Activated naive CD4-positive, alpha-beta T cell treated with anti-CD3 and anti-CD28 coated beads for 36 hours (primary cell): ENCODE results near the gene HEXD. TPM values are rescaled to one million over a fixed set of nuclear protein-coding genes. Genes with fewer than 3 reads are reported as not detected.
A peak's percentile ranks its signal among the peaks of the same experiment; 100 is the strongest.
"Not testable (repeated sequence)": the region's sequence is repeated elsewhere in the genome, so short reads cannot be mapped to it uniquely, and the experiment has no call there.

Experiments
- CTCF ChIA-PET: fragments of 350-600 bp; sonication (Branson Sonifier 250); formaldehyde crosslinking; loops from one replicate; lab custom pipeline; 2021; ENCODE audit warnings: antibody characterized with exemption; lab: Charles Lee
- DNase-seq: peaks from one replicate; pipeline ENCODE4 v3.0.0-alpha.2; 2020
- H3K27ac Mint-ChIP-seq: one replicate; pipeline ENCODE4 v1.8.0; 2021; ENCODE audit warnings: mild to moderate bottlenecking, mixed read lengths
- H3K27me3 Mint-ChIP-seq: one replicate; pipeline ENCODE4 v1.8.0; 2021; ENCODE audit warnings: low read depth, mixed read lengths
- H3K36me3 Mint-ChIP-seq: one replicate; pipeline ENCODE4 v1.8.0; 2021; ENCODE audit warnings: low read depth, mixed read lengths
- H3K4me1 Mint-ChIP-seq: one replicate; pipeline ENCODE4 v1.8.0; 2021; ENCODE audit warnings: low read depth, mixed read lengths
- H3K4me3 Mint-ChIP-seq: one replicate; pipeline ENCODE4 v1.8.0; 2021; ENCODE audit warnings: mild to moderate bottlenecking, moderate library complexity, mixed read lengths
- H3K9me3 Mint-ChIP-seq: one replicate; pipeline ENCODE4 v1.8.0; 2021; ENCODE audit warnings: mixed read lengths
- intact Hi-C: fragments of 100-400 bp; cut with micrococcal nuclease; formaldehyde crosslinking; loops from one replicate; pipeline ENCODE4 v1.15.1; 2023
- total RNA-seq, 2 experiments: library from RNA; stranded (reverse); gene quantifications; one replicate each; pipeline ENCODE4 v1.2.3, GENCODE V29; 2021

Gene HEXD
- total RNA-seq = 10 to 100 TPM; 22.4 to 26.3 TPM

- intact Hi-C loops = loop anchor here (1.0 to 2.0 kb wide), 7 partner anchors 31 to 280 kb away; partner anchors contain the start of genes NARF and RAB40B
- Mint-ChIP-seq H3K4me3 (peak within 1 kb of the TSS; percentile 75), H3K36me3 (peaks cover 10% of the 10 kb centered on the region), H3K27me3 (no peaks in the 10 kb centered on the region), H3K9me3 (peaks cover 2% of the 10 kb centered on the region), H3K4me1 (peaks cover 31% of the 10 kb centered on the region), H3K27ac (peak within 1 kb of the TSS; percentile 30)
- CTCF ChIA-PET = interaction anchor here (1.1 to 2.1 kb wide), 6 partner anchors 11 to 182 kb away, joined by 3 to 19 read pairs (median 4); no protein-coding TSS in a partner anchor
- DNase-seq = peak; percentile 80
These were observed at the start of gene HEXD, which contains the start of gene OGFOD3 for GRCh38 chr17:82418001-82418986. HEXD (plus strand) TSS chr17:82418347; CDS start chr17:82419800, 1,453 bp downstream. OGFOD3 (minus strand) TSS chr17:82418586; CDS start chr17:82418485, 101 bp downstream.

GRCh38 chr17:82369211-82369610, 48.9 kb upstream of the HEXD start:
- Mint-ChIP-seq H3K27me3 (peaks cover 34% of the 10 kb centered on the region), H3K4me1 (peaks cover 20% of the 10 kb centered on the region), H3K27ac (no peak overlapping the region), H3K36me3 (no peaks in the 10 kb centered on the region), H3K9me3 (no peaks in the 10 kb centered on the region), H3K4me3 (no peak overlapping the region)
- intact Hi-C loops = no loop called here
- CTCF ChIA-PET = interaction anchor here (0.6 to 1.4 kb wide), 2 partner anchors 57 to 68 kb away, joined by 3 read pairs; no protein-coding TSS in a partner anchor
- DNase-seq = no peak

GRCh38 chr17:82370471-82371332, 47.4 kb upstream of the HEXD start:
- Mint-ChIP-seq H3K4me1 (peaks cover 20% of the 10 kb centered on the region), H3K4me3 (peak overlapping the region; percentile 41), H3K27ac (no peak overlapping the region), H3K9me3 (no peaks in the 10 kb centered on the region), H3K36me3 (no peaks in the 10 kb centered on the region), H3K27me3 (peaks cover 36% of the 10 kb centered on the region)
- peak; percentile 55 for DNase-seq
- intact Hi-C loops = no loop called here
- CTCF ChIA-PET = interaction anchor here (1.2 to 1.4 kb wide), 3 partner anchors 21 to 135 kb away, joined by 3 to 5 read pairs (median 3); no protein-coding TSS in a partner anchor

- CTCF ChIA-PET = interaction anchor here (1.3 kb wide), 1 partner anchor 136 kb away, joined by 5 read pairs; no protein-coding TSS in a partner anchor
- Mint-ChIP-seq H3K27me3 (peaks cover 44% of the 10 kb centered on the region), H3K4me1 (peaks cover 20% of the 10 kb centered on the region), H3K4me3 (peak within 1 kb of the TSS; percentile 41), H3K36me3 (no peaks in the 10 kb centered on the region), H3K9me3 (no peaks in the 10 kb centered on the region), H3K27ac (no peak within 1 kb of the TSS)
- DNase-seq = no peak
- intact Hi-C loops = no loop called here
These were observed 46.6 kb upstream of the HEXD start, which contains the start of gene UTS2R for GRCh38 chr17:82371333-82372248. UTS2R (plus strand) TSS chr17:82371765; CDS start chr17:82374325, 2,560 bp downstream.

- CTCF ChIA-PET = interaction anchor here (0.6 kb wide), 1 partner anchor 259 kb away, joined by 5 read pairs; no protein-coding TSS in a partner anchor
- DNase-seq = no peak
- intact Hi-C loops = no loop called here
- Mint-ChIP-seq H3K36me3 (no peaks in the 10 kb centered on the region), H3K9me3 (no peaks in the 10 kb centered on the region), H3K27ac (no peak overlapping the region), H3K27me3 (peaks cover 44% of the 10 kb centered on the region), H3K4me3 (no peak overlapping the region), H3K4me1 (peaks cover 20% of the 10 kb centered on the region)
These were observed 45.7 kb upstream of the HEXD start for GRCh38 chr17:82372249-82373071.

GRCh38 chr17:82373072-82373452, 45.1 kb upstream of the HEXD start:
- intact Hi-C loops, H3K4me3 Mint-ChIP-seq, DNase-seq, H3K27ac Mint-ChIP-seq, H3K9me3 Mint-ChIP-seq, H3K36me3 Mint-ChIP-seq: not testable (repeated sequence)
- CTCF ChIA-PET = interaction anchor here (0.6 to 0.7 kb wide), 2 partner anchors 94 to 259 kb away, joined by 3 to 5 read pairs; no protein-coding TSS in a partner anchor
- Mint-ChIP-seq H3K4me1 (peaks cover 20% of the 10 kb centered on the region), H3K27me3 (peaks cover 44% of the 10 kb centered on the region)

GRCh38 chr17:82373731-82374625, 44.2 kb upstream of the HEXD start:
- Mint-ChIP-seq H3K4me3 (no peak overlapping the region), H3K4me1 (peaks cover 20% of the 10 kb centered on the region), H3K36me3 (no peaks in the 10 kb centered on the region), H3K9me3 (no peaks in the 10 kb centered on the region), H3K27ac (no peak overlapping the region), H3K27me3 (peaks cover 45% of the 10 kb centered on the region)
- CTCF ChIA-PET = interaction anchor here (0.7 kb wide), 1 partner anchor 95 kb away, joined by 3 read pairs; no protein-coding TSS in a partner anchor
- intact Hi-C loops = no loop called here
- DNase-seq = no peak

- H3K9me3 Mint-ChIP-seq = no peaks in the 10 kb centered on the region
- CTCF ChIA-PET = no interaction called here
- no peak overlapping the region for H3K27ac Mint-ChIP-seq
- no peaks in the 10 kb centered on the region for H3K36me3 Mint-ChIP-seq
- peaks cover 20% of the 10 kb centered on the region for H3K4me1 Mint-ChIP-seq
- no peak for DNase-seq
- peaks cover 40% of the 10 kb centered on the region for H3K27me3 Mint-ChIP-seq
- intact Hi-C loops = no loop called here
- no peak overlapping the region for H3K4me3 Mint-ChIP-seq
These were observed 43.4 kb upstream of the HEXD start for GRCh38 chr17:82374626-82375331.

- CTCF ChIA-PET = no interaction called here
These were observed 42.6 kb upstream of the HEXD start for GRCh38 chr17:82375359-82376041.

More at GRCh38 chr17:82375359-82376041, 42.6 kb upstream of the HEXD start:
- no peak for DNase-seq
- no peaks in the 10 kb centered on the region for H3K36me3 Mint-ChIP-seq
- intact Hi-C loops = no loop called here
- H3K4me1 Mint-ChIP-seq = peaks cover 18% of the 10 kb centered on the region
- H3K27me3 Mint-ChIP-seq = peaks cover 42% of the 10 kb centered on the region
- no peak overlapping the region for H3K4me3 Mint-ChIP-seq
- no peaks in the 10 kb centered on the region for H3K9me3 Mint-ChIP-seq
- H3K27ac Mint-ChIP-seq = no peak overlapping the region
